Small intestine (tissue), 7 donors: Measurements from ENCODE around the gene CCDC167. TPM values are rescaled to one million over a fixed set of nuclear protein-coding genes. Genes with fewer than 3 reads are reported as not detected.

ENCODE experiments used
- DNase-seq, 2 donors: peaks; one replicate each; pipeline versions ENCODE4 v3.0.0 to v3.0.0-alpha.2; 2013
- FAIRE-seq: peaks from 2 replicates; lab custom pipeline; 2012; peaks lifted over from hg19 to GRCh38; lab: Jason Lieb, UNC
- H3K27ac ChIP-seq, 3 donors: one replicate each; pipeline ENCODE4 v1.5.1; 2013; ENCODE audit warnings: low read length in 2 of 3, mild to moderate bottlenecking in 2 of 3, control low read depth in 1 of 3, inconsistent platforms in 1 of 3, low read depth in 1 of 3, moderate library complexity in 1 of 3
- H3K27me3 ChIP-seq, 3 donors: one replicate each; pipeline ENCODE4 v1.6.1; 2013; ENCODE audit warnings: low read length in 3 of 3, inconsistent platforms in 1 of 3; ENCODE audit not compliant: control insufficient read depth in 3 of 3, insufficient read depth in 3 of 3
- H3K36me3 ChIP-seq, 3 donors: one replicate each; pipeline ENCODE4 v1.6.1; 2013; ENCODE audit warnings: low read length in 3 of 3, inconsistent platforms in 1 of 3, low read depth in 1 of 3, mild to moderate bottlenecking in 1 of 3, moderate library complexity in 1 of 3; ENCODE audit not compliant: control insufficient read depth in 3 of 3, insufficient read depth in 2 of 3
- H3K4me1 ChIP-seq, 3 donors: one replicate each; pipeline ENCODE4 v1.6.1; 2013; ENCODE audit warnings: low read length in 2 of 3, inconsistent platforms in 1 of 3, low read depth in 1 of 3, mild to moderate bottlenecking in 1 of 3, moderate library complexity in 1 of 3; ENCODE audit not compliant: control insufficient read depth in 3 of 3, insufficient read depth in 2 of 3
- H3K4me3 ChIP-seq, 3 donors: one replicate each; pipeline ENCODE4 v1.5.1; 2013; ENCODE audit warnings: low read length in 3 of 3, control low read depth in 1 of 3, inconsistent platforms in 1 of 3, low read depth in 1 of 3, mild to moderate bottlenecking in 1 of 3, moderate library complexity in 1 of 3
- H3K9me3 ChIP-seq, 2 donors: one replicate each; pipeline ENCODE4 v1.6.1; 2013; ENCODE audit warnings: low read depth in 1 of 2, low read length in 1 of 2; ENCODE audit not compliant: control insufficient read depth in 2 of 2, insufficient read depth in 1 of 2
- WGBS, 3 donors: extraction: QIAGEN DNeasy Blood & Tissue Kit; methylation state at CpG; one replicate each; pipeline ENCODE4 v1.1.7; 2013; 5-methylcytosine and 5-hydroxymethylcytosine counted together
- polyA plus RNA-seq, 4 donors: library from polyadenylated mRNA; stranded (reverse) in 3 of 4; unstranded in 1 of 4; fragments of 200-250 nt in 3 of 4; fragments of 120-200 nt in 1 of 4; gene quantifications; one replicate each; pipeline versions ENCODE4 v1.2.1 to v1.2.3, GENCODE V29; 2013
- donor health status: healthy with polysubstance abuse.
- donor health status: control.
- donor health status: control.
- donor health status: Bipolar disorder and iron deficiency.
- donor health status: healthy.

Gene CCDC167
- polyA plus RNA-seq, 4 donors, result 14.2 to 54.3 (median 25.4) TPM

DNA sequence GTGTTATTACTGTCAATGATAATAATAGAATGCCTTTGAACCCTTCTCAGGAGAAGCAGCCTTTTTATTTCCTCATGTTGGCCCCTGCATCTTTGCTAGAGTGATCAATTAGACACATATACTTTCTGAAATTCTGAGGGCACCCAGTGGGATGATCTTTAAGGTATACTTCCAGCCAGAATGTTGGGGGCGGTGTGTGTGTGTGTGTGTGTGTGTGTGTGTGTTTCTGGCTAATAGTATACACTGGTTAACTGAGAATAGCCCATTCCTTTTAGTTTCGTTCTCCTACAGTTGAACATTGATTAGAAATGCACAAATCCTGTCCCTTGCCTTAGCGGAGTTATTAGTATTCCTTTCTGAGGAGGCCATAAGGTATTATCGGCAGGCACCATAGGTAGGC is 41.7 kb upstream of the CCDC167 start:
- H3K36me3 ChIP-seq, result no peaks in the 10 kb centered on the region
- peaks cover 0 to 29% (median 8%) of the 10 kb centered on the region in 3 donors for H3K27me3 ChIP-seq
- no peak overlapping the region for H3K4me3 ChIP-seq
- H3K9me3 ChIP-seq, result no peaks in the 10 kb centered on the region
- no peak for DNase-seq
- no peak for FAIRE-seq
- peaks cover 0 to 5% (median 0%) of the 10 kb centered on the region in 3 donors for H3K4me1 ChIP-seq
- WGBS, 3 donors, result 71 to 88% (median 85%) methylated on average over 4 of the region's 4 CpGs
- H3K27ac ChIP-seq, result no peak overlapping the region

DNA sequence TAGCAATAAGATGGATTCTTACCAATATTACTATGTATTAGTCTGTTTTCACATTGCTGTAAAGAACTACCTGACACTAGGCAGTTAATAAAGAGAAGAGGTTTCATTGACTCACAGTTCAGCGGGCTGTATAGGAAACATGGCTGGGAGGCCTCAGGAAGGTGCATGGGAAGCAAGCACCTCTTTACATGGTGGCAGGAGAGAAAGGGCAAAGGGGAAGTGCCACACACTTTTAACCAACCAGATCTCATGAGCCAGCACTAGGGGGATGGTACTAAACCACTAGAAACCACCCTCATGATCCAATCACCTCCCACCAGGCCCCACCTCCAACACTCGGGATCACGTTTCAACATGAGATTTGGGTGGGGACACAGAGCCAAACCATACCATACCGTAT is 40.7 kb upstream of the CCDC167 start:
- DNase-seq (no peak), FAIRE-seq (no peak)
- Histone ChIP-seq H3K36me3 (no peaks in the 10 kb centered on the region), H3K4me1 (peaks cover 0 to 13% (median 0%) of the 10 kb centered on the region in 3 donors), H3K9me3 (no peaks in the 10 kb centered on the region), H3K27me3 (peaks cover 0 to 39% (median 14%) of the 10 kb centered on the region in 3 donors), H3K4me3 (no peak overlapping the region), H3K27ac (no peak overlapping the region)
- 51 to 73% (median 66%) methylated on average over 4 of the region's 4 CpGs for WGBS, 3 donors

- no peak for DNase-seq
- Histone ChIP-seq H3K4me3 (no peak overlapping the region), H3K27me3 (peaks cover 0 to 43% (median 16%) of the 10 kb centered on the region in 3 donors), H3K27ac (no peak overlapping the region), H3K36me3 (no peaks in the 10 kb centered on the region), H3K4me1 (peaks cover 0 to 15% (median 0%) of the 10 kb centered on the region in 3 donors), H3K9me3 (no peaks in the 10 kb centered on the region)
- 92 to 93% (median 93%) methylated on average over 4 of the region's 4 CpGs for WGBS, 3 donors
- FAIRE-seq, result no peak
Observed at GRCh38 chr6:37540029-37540352, 40.3 kb upstream of the CCDC167 start.

- no peaks in the 10 kb centered on the region for H3K36me3 ChIP-seq
- DNase-seq (no peak), FAIRE-seq (no peak)
- H3K4me1 ChIP-seq, result peaks cover 0 to 15% (median 0%) of the 10 kb centered on the region in 3 donors
- peaks cover 0 to 46% (median 18%) of the 10 kb centered on the region in 3 donors for H3K27me3 ChIP-seq
- H3K9me3 ChIP-seq, result no peaks in the 10 kb centered on the region
- no peak overlapping the region for H3K27ac ChIP-seq
- WGBS, 3 donors, result 54 to 77% (median 65%) methylated on average over 9 of the region's 9 CpGs
- no peak overlapping the region for H3K4me3 ChIP-seq
Observed at GRCh38 chr6:37539171-37540028, 39.7 kb upstream of the CCDC167 start.

DNA sequence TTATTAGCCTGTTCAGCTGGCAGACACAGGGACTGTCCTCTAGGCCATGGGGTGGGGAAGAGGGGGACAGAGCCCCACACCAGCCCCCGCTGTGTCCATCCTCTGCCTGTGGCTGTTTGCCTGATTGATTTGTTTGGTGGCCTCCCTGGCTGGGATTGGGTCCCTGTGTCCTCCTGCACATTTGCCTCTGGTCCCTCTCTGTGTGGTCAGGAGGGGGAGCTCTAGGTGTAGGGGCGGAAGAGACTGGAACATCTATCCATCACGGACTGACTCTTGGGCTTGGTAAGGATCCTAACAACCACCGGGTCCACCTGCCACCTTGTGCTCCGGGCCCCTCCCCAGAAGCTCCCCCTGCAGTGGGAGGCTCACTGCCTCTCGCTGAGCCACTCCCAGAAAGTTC is 38.4 kb upstream of the CCDC167 start:
- H3K27ac ChIP-seq, result no peak overlapping the region
- 34 to 76% (median 53%) methylated on average over 6 of the region's 6 CpGs for WGBS, 3 donors
- H3K4me3 ChIP-seq, result no peak overlapping the region
- no peaks in the 10 kb centered on the region for H3K9me3 ChIP-seq
- H3K36me3 ChIP-seq, result no peaks in the 10 kb centered on the region
- H3K27me3 ChIP-seq, result peaks cover 0 to 58% (median 20%) of the 10 kb centered on the region in 3 donors
- peaks cover 0 to 15% (median 0%) of the 10 kb centered on the region in 3 donors for H3K4me1 ChIP-seq
- FAIRE-seq (no peak), DNase-seq (peak in 1 of 2 donors; percentile 18)

- no peak for FAIRE-seq
- H3K4me1 ChIP-seq, result peaks cover 0 to 15% (median 0%) of the 10 kb centered on the region in 3 donors
- H3K9me3 ChIP-seq, result no peaks in the 10 kb centered on the region
- no peaks in the 10 kb centered on the region for H3K36me3 ChIP-seq
- no peak overlapping the region for H3K4me3 ChIP-seq
- no peak for DNase-seq
- peaks cover 0 to 64% (median 21%) of the 10 kb centered on the region in 3 donors for H3K27me3 ChIP-seq
- no peak overlapping the region for H3K27ac ChIP-seq
- WGBS, 3 donors, result 64 to 69% (median 65%) methylated on average over 5 of the region's 5 CpGs
Observed at GRCh38 chr6:37537548-37537947, 37.9 kb upstream of the CCDC167 start.

GRCh38 chr6:37536491-37537190 is 36.9 kb upstream of the CCDC167 start:
- FAIRE-seq, result no peak
- DNase-seq, result peak in 1 of 2 donors; percentile 17
- Histone ChIP-seq H3K4me3 (peak overlapping the region in 1 of 3 donors; percentile 21), H3K9me3 (no peaks in the 10 kb centered on the region), H3K27me3 (peaks cover 0 to 72% (median 24%) of the 10 kb centered on the region in 3 donors), H3K4me1 (peaks cover 0 to 15% (median 0%) of the 10 kb centered on the region in 3 donors), H3K27ac (no peak overlapping the region), H3K36me3 (no peaks in the 10 kb centered on the region)
- WGBS, 3 donors, result 20 to 40% (median 32%) methylated on average over 37 of the region's 37 CpGs

- 3 to 13% (median 9%) methylated on average over 53 to 56 of the region's 56 CpGs for WGBS, 3 donors
- peak overlapping the region in 1 of 3 donors; percentile 21 for H3K4me3 ChIP-seq
- DNase-seq (peak in 1 of 2 donors; percentile 15), FAIRE-seq (no peak)
- H3K9me3 ChIP-seq, result no peaks in the 10 kb centered on the region
- no peak overlapping the region for H3K27ac ChIP-seq
- no peaks in the 10 kb centered on the region for H3K36me3 ChIP-seq
- H3K4me1 ChIP-seq, result peaks cover 0 to 15% (median 0%) of the 10 kb centered on the region in 3 donors
- H3K27me3 ChIP-seq, result peaks cover 0 to 75% (median 24%) of the 10 kb centered on the region in 3 donors
Observed at GRCh38 chr6:37535759-37536490, 36.2 kb upstream of the CCDC167 start.
